ENCODE measurements around the gene NPAS3.

The NPAS3 gene

GRCh38 chr14:33617154-33617553 is 678.5 kb downstream of the NPAS3 start:
- H3K36me3 ChIP-seq (ENCODE audit: insufficient read depth, low read length): no peaks in the 10 kb centered on the region
- no peak overlapping the region for H3K27ac ChIP-seq
- no peak overlapping the region for H3K9ac ChIP-seq (ENCODE audit: insufficient read length)
- no peaks in the 10 kb centered on the region for H3K9me3 ChIP-seq (ENCODE audit: low read depth, low read length)
- TF ChIP-seq POLR2AphosphoS5 (IDR thresholded peaks at IDR 0.05; ENCODE audit: borderline replicate concordance, low read depth, low read length) (no peak), EZH2 (IDR thresholded peaks at IDR 0.05) (no peak), FOXP2 (optimal IDR thresholded peaks at IDR 0.05; ENCODE audit: control extremely low read depth, extremely low read length, insufficient read depth) (no peak)
- DNase-seq (ENCODE audit: low read depth, low spot score): peak; percentile 6
- no peak overlapping the region for H3K4me3 ChIP-seq

- DNase-seq (ENCODE audit: low read depth, low spot score): no peak
- no peak overlapping the region for H3K4me3 ChIP-seq
- no peaks in the 10 kb centered on the region for H3K9me3 ChIP-seq (ENCODE audit: low read depth, low read length)
- no peaks in the 10 kb centered on the region for H3K36me3 ChIP-seq (ENCODE audit: insufficient read depth, low read length)
- H3K27ac ChIP-seq: no peak overlapping the region
- no peak overlapping the region for H3K9ac ChIP-seq (ENCODE audit: insufficient read length)
- TF ChIP-seq POLR2AphosphoS5 (IDR thresholded peaks at IDR 0.05; ENCODE audit: borderline replicate concordance, low read depth, low read length) (no peak), FOXP2 (optimal IDR thresholded peaks at IDR 0.05; ENCODE audit: control extremely low read depth, extremely low read length, insufficient read depth) (no peak), EZH2 (IDR thresholded peaks at IDR 0.05) (no peak)
Measured at GRCh38 chr14:33618361-33619105, 679.9 kb downstream of the NPAS3 start.

GRCh38 chr14:33622496-33622895 is 683.8 kb downstream of the NPAS3 start:
- no peak overlapping the region for H3K27ac ChIP-seq
- DNase-seq (ENCODE audit: low read depth, low spot score): no peak
- no peak overlapping the region for H3K4me3 ChIP-seq
- no peaks in the 10 kb centered on the region for H3K9me3 ChIP-seq (ENCODE audit: low read depth, low read length)
- H3K36me3 ChIP-seq (ENCODE audit: insufficient read depth, low read length): no peaks in the 10 kb centered on the region
- TF ChIP-seq POLR2AphosphoS5 (IDR thresholded peaks at IDR 0.05; ENCODE audit: borderline replicate concordance, low read depth, low read length) (no peak), EZH2 (IDR thresholded peaks at IDR 0.05) (no peak), FOXP2 (optimal IDR thresholded peaks at IDR 0.05; ENCODE audit: control extremely low read depth, extremely low read length, insufficient read depth) (no peak)
- no peak overlapping the region for H3K9ac ChIP-seq (ENCODE audit: insufficient read length)

GRCh38 chr14:33629792-33630191 is 691.1 kb downstream of the NPAS3 start:
- Histone ChIP-seq H3K36me3 (ENCODE audit: insufficient read depth, low read length) (no peaks in the 10 kb centered on the region), H3K9ac (ENCODE audit: insufficient read length) (no peak overlapping the region), H3K4me3 (no peak overlapping the region), H3K27ac (no peak overlapping the region), H3K9me3 (ENCODE audit: low read depth, low read length) (no peaks in the 10 kb centered on the region)
- no peak for DNase-seq (ENCODE audit: low read depth, low spot score)
- no peak for TF ChIP-seq POLR2AphosphoS5 (IDR thresholded peaks at IDR 0.05; ENCODE audit: borderline replicate concordance, low read depth, low read length)
- TF ChIP-seq FOXP2 (optimal IDR thresholded peaks at IDR 0.05; ENCODE audit: control extremely low read depth, extremely low read length, insufficient read depth): no peak
- no peak for TF ChIP-seq EZH2 (IDR thresholded peaks at IDR 0.05)

GRCh38 chr14:33631021-33631420 is 692.3 kb downstream of the NPAS3 start:
- no peak for DNase-seq (ENCODE audit: low read depth, low spot score)
- Histone ChIP-seq H3K9ac (ENCODE audit: insufficient read length) (no peak overlapping the region), H3K9me3 (ENCODE audit: low read depth, low read length) (no peaks in the 10 kb centered on the region), H3K4me3 (no peak overlapping the region), H3K36me3 (ENCODE audit: insufficient read depth, low read length) (no peaks in the 10 kb centered on the region), H3K27ac (no peak overlapping the region)
- TF ChIP-seq EZH2 (IDR thresholded peaks at IDR 0.05) (no peak), FOXP2 (optimal IDR thresholded peaks at IDR 0.05; ENCODE audit: control extremely low read depth, extremely low read length, insufficient read depth) (no peak), POLR2AphosphoS5 (IDR thresholded peaks at IDR 0.05; ENCODE audit: borderline replicate concordance, low read depth, low read length) (no peak)

GRCh38 chr14:33631441-33631840 is 692.8 kb downstream of the NPAS3 start:
- H3K36me3 ChIP-seq (ENCODE audit: insufficient read depth, low read length): no peaks in the 10 kb centered on the region
- H3K9me3 ChIP-seq (ENCODE audit: low read depth, low read length): no peaks in the 10 kb centered on the region
- no peak overlapping the region for H3K9ac ChIP-seq (ENCODE audit: insufficient read length)
- no peak overlapping the region for H3K27ac ChIP-seq
- no peak overlapping the region for H3K4me3 ChIP-seq
- TF ChIP-seq FOXP2 (optimal IDR thresholded peaks at IDR 0.05; ENCODE audit: control extremely low read depth, extremely low read length, insufficient read depth): no peak
- TF ChIP-seq POLR2AphosphoS5 (IDR thresholded peaks at IDR 0.05; ENCODE audit: borderline replicate concordance, low read depth, low read length): no peak
- no peak for TF ChIP-seq EZH2 (IDR thresholded peaks at IDR 0.05)
- DNase-seq (ENCODE audit: low read depth, low spot score): no peak

- Histone ChIP-seq H3K9me3 (ENCODE audit: low read depth, low read length) (no peaks in the 10 kb centered on the region), H3K9ac (ENCODE audit: insufficient read length) (no peak overlapping the region), H3K4me3 (no peak overlapping the region), H3K36me3 (ENCODE audit: insufficient read depth, low read length) (no peaks in the 10 kb centered on the region), H3K27ac (no peak overlapping the region)
- DNase-seq (ENCODE audit: low read depth, low spot score): no peak
- TF ChIP-seq EZH2 (IDR thresholded peaks at IDR 0.05) (no peak), POLR2AphosphoS5 (IDR thresholded peaks at IDR 0.05; ENCODE audit: borderline replicate concordance, low read depth, low read length) (no peak), FOXP2 (optimal IDR thresholded peaks at IDR 0.05; ENCODE audit: control extremely low read depth, extremely low read length, insufficient read depth) (no peak)
Measured at GRCh38 chr14:33634631-33635030, 696.0 kb downstream of the NPAS3 start.

- Histone ChIP-seq H3K9me3 (ENCODE audit: low read depth, low read length) (no peaks in the 10 kb centered on the region), H3K36me3 (ENCODE audit: insufficient read depth, low read length) (no peaks in the 10 kb centered on the region), H3K9ac (ENCODE audit: insufficient read length) (no peak overlapping the region), H3K4me3 (no peak overlapping the region), H3K27ac (no peak overlapping the region)
- TF ChIP-seq POLR2AphosphoS5 (IDR thresholded peaks at IDR 0.05; ENCODE audit: borderline replicate concordance, low read depth, low read length) (no peak), FOXP2 (optimal IDR thresholded peaks at IDR 0.05; ENCODE audit: control extremely low read depth, extremely low read length, insufficient read depth) (no peak)
- no peak for DNase-seq (ENCODE audit: low read depth, low spot score)
Measured at GRCh38 chr14:33636716-33637115, 698.0 kb downstream of the NPAS3 start.

GRCh38 chr14:33642080-33642479 is 703.4 kb downstream of the NPAS3 start:
- DNase-seq (ENCODE audit: low read depth, low spot score): no peak
- Histone ChIP-seq H3K9me3 (ENCODE audit: low read depth, low read length) (no peaks in the 10 kb centered on the region), H3K4me3 (no peak overlapping the region), H3K36me3 (ENCODE audit: insufficient read depth, low read length) (no peaks in the 10 kb centered on the region), H3K9ac (ENCODE audit: insufficient read length) (no peak overlapping the region), H3K27ac (no peak overlapping the region)
- no peak for TF ChIP-seq EZH2 (IDR thresholded peaks at IDR 0.05)
- TF ChIP-seq FOXP2 (optimal IDR thresholded peaks at IDR 0.05; ENCODE audit: control extremely low read depth, extremely low read length, insufficient read depth): no peak
- TF ChIP-seq POLR2AphosphoS5 (IDR thresholded peaks at IDR 0.05; ENCODE audit: borderline replicate concordance, low read depth, low read length): no peak
